Tibial nerve (tissue), 4 donors: ENCODE measurements around the gene ADPRH. TPM values are rescaled to one million over a fixed set of nuclear protein-coding genes. Genes with fewer than 3 reads are reported as not detected.
A peak's percentile ranks its signal among the peaks of the same experiment; 100 is the strongest.

Experiments used
- DNase-seq, 2 donors: peaks; one replicate each; pipeline ENCODE4 v3.0.0-alpha.2; 2019; ENCODE audit warnings: low spot score in 2 of 2
- H3K27ac ChIP-seq, 4 donors: fragments of 200-600 bp; sonication (generic) in 3 of 4; one replicate each; pipeline ENCODE4 v1.5.1; 2017 to 2019; ENCODE audit warnings: mild to moderate bottlenecking in 1 of 4
- H3K27me3 ChIP-seq, 2 donors: fragments of 200-600 bp; sonication (generic) in 1 of 2; one replicate each; pipeline versions ENCODE4 v1.5.1 to v1.6.0; 2017 to 2019
- H3K36me3 ChIP-seq, 3 donors: fragments of 200-600 bp; sonication (generic); one replicate each; pipeline ENCODE4 v1.5.1; 2018 to 2019
- H3K4me1 ChIP-seq, 4 donors: fragments of 200-600 bp; sonication (generic) in 3 of 4; one replicate each; pipeline ENCODE4 v1.5.1; 2017 to 2019
- H3K4me3 ChIP-seq, 4 donors: fragments of 200-600 bp; sonication (generic) in 3 of 4; one replicate each; pipeline ENCODE4 v1.5.1; 2017 to 2019; ENCODE audit warnings: mild to moderate bottlenecking in 1 of 4, moderate library complexity in 1 of 4
- H3K9me3 ChIP-seq, 4 donors: fragments of 200-600 bp; sonication (generic) in 3 of 4; one replicate each; pipeline ENCODE4 v1.5.1; 2017 to 2019
- EP300 ChIP-seq, 2 donors: sonication (generic); formaldehyde crosslinking; IDR thresholded peaks; one replicate each; pipeline ENCODE4 v1.6.1; 2017; ENCODE audit warnings: antibody characterized with exemption in 2 of 2, mild to moderate bottlenecking in 1 of 2
- POLR2A ChIP-seq, 2 donors: fragments of 450-650 bp; IDR thresholded peaks; one replicate each; pipeline ENCODE4 v1.6.1; 2017; ENCODE audit warnings: antibody characterized with exemption in 2 of 2, mild to moderate bottlenecking in 2 of 2, moderate library complexity in 2 of 2
- WGBS, 2 donors: methylation state at CpG; one replicate each; pipeline ENCODE4 v1.1.5; 2018; 5-methylcytosine and 5-hydroxymethylcytosine counted together
- total RNA-seq, 4 donors: library from RNA; depleted of rRNA; stranded (reverse); fragments of >200 nt; gene quantifications; one replicate each; pipeline ENCODE4 v1.1.0, GENCODE V29; 2016
- TF ChIP-seq, protein P1 (sequence below), 5 experiments: fragments of 200-600 bp in 3 of 5; fragments of 450-650 bp in 2 of 5; sonication (generic) in 3 of 5; IDR thresholded peaks; one replicate each; pipeline ENCODE4 v1.5.1; 2016 to 2019; ENCODE audit warnings: antibody characterized with exemption in 5 of 5, mild to moderate bottlenecking in 3 of 5, moderate library complexity in 2 of 5

Gene ADPRH
- total RNA-seq, 4 donors from 2014 or later: 7.6 to 12.0 (median 9.1) TPM

DNA sequence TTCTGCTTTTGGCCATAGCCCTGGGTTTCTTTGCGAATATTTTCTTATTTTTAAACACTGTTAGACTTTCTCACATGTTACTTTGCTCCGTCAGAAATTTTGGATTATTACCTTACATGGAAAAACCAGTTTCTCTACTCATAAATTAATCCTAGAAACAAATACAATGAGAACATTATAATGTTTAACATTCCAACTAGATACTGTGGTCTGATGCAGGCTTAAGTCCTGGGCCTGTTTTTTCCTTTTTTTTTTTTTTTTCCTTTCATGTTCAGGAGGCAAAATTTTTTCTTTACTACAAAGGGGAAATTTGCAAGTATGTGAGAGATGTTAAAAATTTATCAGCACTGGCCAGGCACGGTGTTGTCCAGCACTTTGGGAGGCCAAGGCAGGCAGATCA lies 52.2 kb downstream of the ADPRH start:
- WGBS, 2 donors: 59 to 71% methylated on average over 3 of the region's 3 CpGs
- Histone ChIP-seq H3K27ac (peak overlapping the region in 2 of 4 donors; percentile 62 to 87), H3K4me1 (peaks cover 0 to 40% (median 21%) of the 10 kb centered on the region in 4 donors), H3K27me3 (no peaks in the 10 kb centered on the region), H3K9me3 (no peaks in the 10 kb centered on the region), H3K4me3 (no peak overlapping the region), H3K36me3 (no peaks in the 10 kb centered on the region)
- no peak for TF ChIP-seq POLR2A (IDR thresholded peaks at IDR 0.05)
- TF ChIP-seq, protein P1, sequence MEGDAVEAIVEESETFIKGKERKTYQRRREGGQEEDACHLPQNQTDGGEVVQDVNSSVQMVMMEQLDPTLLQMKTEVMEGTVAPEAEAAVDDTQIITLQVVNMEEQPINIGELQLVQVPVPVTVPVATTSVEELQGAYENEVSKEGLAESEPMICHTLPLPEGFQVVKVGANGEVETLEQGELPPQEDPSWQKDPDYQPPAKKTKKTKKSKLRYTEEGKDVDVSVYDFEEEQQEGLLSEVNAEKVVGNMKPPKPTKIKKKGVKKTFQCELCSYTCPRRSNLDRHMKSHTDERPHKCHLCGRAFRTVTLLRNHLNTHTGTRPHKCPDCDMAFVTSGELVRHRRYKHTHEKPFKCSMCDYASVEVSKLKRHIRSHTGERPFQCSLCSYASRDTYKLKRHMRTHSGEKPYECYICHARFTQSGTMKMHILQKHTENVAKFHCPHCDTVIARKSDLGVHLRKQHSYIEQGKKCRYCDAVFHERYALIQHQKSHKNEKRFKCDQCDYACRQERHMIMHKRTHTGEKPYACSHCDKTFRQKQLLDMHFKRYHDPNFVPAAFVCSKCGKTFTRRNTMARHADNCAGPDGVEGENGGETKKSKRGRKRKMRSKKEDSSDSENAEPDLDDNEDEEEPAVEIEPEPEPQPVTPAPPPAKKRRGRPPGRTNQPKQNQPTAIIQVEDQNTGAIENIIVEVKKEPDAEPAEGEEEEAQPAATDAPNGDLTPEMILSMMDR (IDR thresholded peaks at IDR 0.05): no peak
- TF ChIP-seq EP300 (IDR thresholded peaks at IDR 0.05): no peak
- no peak for DNase-seq

DNA sequence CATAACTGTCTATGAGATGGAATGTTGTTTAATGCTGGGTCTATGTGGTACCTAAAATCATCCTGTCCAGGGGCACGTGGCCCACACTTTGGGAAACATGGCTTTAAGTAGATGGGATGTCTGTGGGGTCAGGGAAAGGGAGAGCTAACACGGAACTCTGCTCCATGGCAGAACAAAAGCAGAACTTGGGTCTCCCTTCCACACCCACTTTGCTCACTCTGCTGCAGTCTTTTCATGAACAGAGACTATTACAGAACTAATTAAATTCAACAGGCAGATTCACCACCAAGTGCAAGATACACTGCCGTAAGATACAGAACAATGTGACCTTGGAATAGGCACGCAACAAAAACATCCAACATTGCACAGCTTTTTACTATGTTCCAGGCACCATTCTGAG lies 52.9 kb downstream of the ADPRH start:
- WGBS, 2 donors: 71 to 81% methylated on average over 4 of the region's 4 CpGs
- TF ChIP-seq POLR2A (IDR thresholded peaks at IDR 0.05) (no peak), EP300 (IDR thresholded peaks at IDR 0.05) (no peak)
- TF ChIP-seq, protein P1 (IDR thresholded peaks at IDR 0.05): no peak
- H3K27ac ChIP-seq: no peak overlapping the region

DNA sequence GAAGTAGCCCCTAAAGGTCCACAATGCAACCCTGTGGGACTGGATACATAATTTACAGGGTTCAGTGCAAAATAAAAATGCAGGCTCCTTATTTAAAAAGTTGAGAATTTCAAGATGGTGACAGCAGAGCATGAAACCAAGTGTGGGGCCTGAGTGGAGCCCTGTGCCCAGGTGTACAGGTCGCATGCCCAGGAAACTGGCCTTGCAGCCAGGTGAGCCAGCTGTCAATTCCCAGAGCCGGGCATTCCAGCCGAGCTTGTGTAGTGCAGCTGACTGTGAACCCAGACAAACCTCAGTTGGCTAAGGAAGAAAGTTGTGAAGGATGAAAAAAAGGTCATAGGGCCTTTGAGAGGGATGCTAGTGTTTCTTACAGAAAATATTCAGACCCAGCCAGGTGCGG lies 53.5 kb downstream of the ADPRH start:
- Histone ChIP-seq H3K27ac (no peak overlapping the region), H3K4me3 (no peak overlapping the region), H3K9me3 (no peaks in the 10 kb centered on the region), H3K4me1 (peaks cover 0 to 30% (median 19%) of the 10 kb centered on the region in 4 donors), H3K27me3 (no peaks in the 10 kb centered on the region), H3K36me3 (no peaks in the 10 kb centered on the region)
- WGBS, 2 donors: 85 to 89% methylated on average over 4 of the region's 4 CpGs
- no peak for DNase-seq
- no peak for TF ChIP-seq POLR2A (IDR thresholded peaks at IDR 0.05)
- TF ChIP-seq, protein P1 (IDR thresholded peaks at IDR 0.05): no peak
- TF ChIP-seq EP300 (IDR thresholded peaks at IDR 0.05): no peak

More for the DNA sequence above, 52.9 kb downstream of the ADPRH start:
- no peaks in the 10 kb centered on the region for H3K36me3 ChIP-seq
- H3K4me1 ChIP-seq: peaks cover 0 to 33% (median 21%) of the 10 kb centered on the region in 4 donors
- no peaks in the 10 kb centered on the region for H3K27me3 ChIP-seq
- H3K9me3 ChIP-seq: no peaks in the 10 kb centered on the region
- H3K4me3 ChIP-seq: no peak overlapping the region
- no peak for DNase-seq

DNA sequence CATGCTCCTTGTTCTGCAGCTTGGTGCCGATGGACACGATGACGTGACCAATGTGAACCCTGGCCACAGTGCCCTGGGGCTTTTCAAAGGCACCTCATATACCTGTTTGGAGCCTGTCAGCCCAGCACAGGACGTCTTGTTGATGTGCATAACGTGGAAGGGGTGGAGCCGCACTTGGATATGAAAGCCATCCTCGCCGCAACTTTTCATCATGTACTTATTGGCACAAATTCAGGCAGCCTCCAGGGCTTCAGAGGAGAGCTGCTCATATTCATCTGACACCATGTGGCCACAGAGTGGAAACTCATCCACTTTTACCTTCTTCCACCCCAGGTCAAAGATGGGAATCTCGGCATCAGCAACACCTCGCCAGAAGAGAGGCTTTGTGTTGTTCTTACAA lies 56.4 kb downstream of the ADPRH start:
- Histone ChIP-seq H3K4me1 (peaks cover 0 to 11% (median 6%) of the 10 kb centered on the region in 4 donors), H3K36me3 (no peaks in the 10 kb centered on the region), H3K9me3 (no peaks in the 10 kb centered on the region), H3K4me3 (no peak overlapping the region), H3K27me3 (no peaks in the 10 kb centered on the region), H3K27ac (peak overlapping the region in 1 of 4 donors; percentile 48)
- 82 to 83% methylated on average over 9 to 10 of the region's 10 CpGs for WGBS, 2 donors
- TF ChIP-seq, protein P1 (IDR thresholded peaks at IDR 0.05): no peak
- TF ChIP-seq EP300 (IDR thresholded peaks at IDR 0.05) (no peak), POLR2A (IDR thresholded peaks at IDR 0.05) (no peak)
- DNase-seq: no peak

DNA sequence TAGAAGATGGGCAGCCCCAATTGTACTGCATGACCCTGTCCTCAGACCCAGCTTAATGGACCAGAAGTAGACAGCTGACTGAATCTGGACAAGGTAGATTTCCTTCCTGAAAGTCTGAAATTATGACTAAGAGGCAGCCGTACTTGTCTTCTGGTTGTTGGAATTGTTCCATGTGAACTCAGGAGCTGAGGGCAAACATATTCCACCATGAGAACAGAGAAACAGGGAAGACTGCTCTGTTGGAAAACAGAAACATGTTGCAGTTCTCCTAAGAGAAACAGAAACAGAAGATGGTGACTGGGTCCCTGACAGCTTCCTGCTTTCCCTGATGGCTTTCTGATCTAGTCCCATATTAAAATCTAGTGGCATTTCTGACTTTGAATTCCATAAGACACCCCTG lies 57.0 kb downstream of the ADPRH start:
- no peak for DNase-seq
- peak overlapping the region in 1 of 4 donors; percentile 48 for H3K27ac ChIP-seq
- 41 to 50% methylated on average over 1 of the region's 1 CpG for WGBS, 2 donors
- H3K4me3 ChIP-seq: no peak overlapping the region
- H3K36me3 ChIP-seq: peaks cover 0 to 3% (median 0%) of the 10 kb centered on the region in 3 donors
- no peaks in the 10 kb centered on the region for H3K9me3 ChIP-seq
- H3K27me3 ChIP-seq: no peaks in the 10 kb centered on the region
- no peak for TF ChIP-seq EP300 (IDR thresholded peaks at IDR 0.05)
- TF ChIP-seq, protein P1 (IDR thresholded peaks at IDR 0.05): no peak
- TF ChIP-seq POLR2A (IDR thresholded peaks at IDR 0.05): no peak
- H3K4me1 ChIP-seq: peaks cover 0 to 11% (median 5%) of the 10 kb centered on the region in 4 donors
